Measurements from ENCODE around the gene TNFRSF1A. TPM values are rescaled to one million over a fixed set of nuclear protein-coding genes. Genes with fewer than 3 reads are reported as not detected.

The TNFRSF1A gene
- total and polyA plus RNA-seq, 9 of the 15 experiments (the other 6 are each of a cell fraction or from before 2014, with no cell fraction given) = 0.76 to 43.5 (median 30.0) TPM

GRCh38 chr12:6336079-6336888 is 5.6 kb downstream of the TNFRSF1A start (continued):
- TF ChIP-seq POLR2H (tag; IDR thresholded peaks at IDR 0.05; ENCODE audit: low read depth) (peak; percentile 68), ZNF830 (CRISPR knock-in tag; IDR thresholded peaks at IDR 0.05) (no peak), DNMT1 (IDR thresholded peaks at IDR 0.05) (no peak), ZNF24 (IDR thresholded peaks at IDR 0.05) (no peak), CTBP1 (IDR thresholded peaks at IDR 0.05; ENCODE audit: borderline replicate concordance) (peak; percentile 59), TAF9B (IDR thresholded peaks at IDR 0.05; ENCODE audit: partially characterized antibody) (peak; percentile 62), JUND (IDR thresholded peaks at IDR 0.05; ENCODE audit: borderline replicate concordance, low read depth, low read length) (peak; percentile 90), JUND (tag; IDR thresholded peaks at IDR 0.05; ENCODE audit: borderline replicate concordance, low read depth, low read length) (peak; percentile 82; the same call in 2 of the 3 replicates), SREBF2 (CRISPR knock-in tag; IDR thresholded peaks at IDR 0.05) (no peak), HDAC2 (IDR thresholded peaks at IDR 0.05) (peak; percentile 71; the same call in 1 of the 2 replicates), CBX8 (IDR thresholded peaks at IDR 0.05; ENCODE audit: borderline replicate concordance, extremely low read depth, low read depth, low read length, poor library complexity, severe bottlenecking) (no peak), MAFK (IDR thresholded peaks at IDR 0.05; ENCODE audit: low read length) (peak; percentile 98), NR2C1 (IDR thresholded peaks at IDR 0.05) (no peak), NR2C1 (tag; IDR thresholded peaks at IDR 0.05) (peak; percentile 5), E2F3 (CRISPR knock-in tag; IDR thresholded peaks at IDR 0.05) (peak; percentile 61), CXXC5 (CRISPR knock-in tag; IDR thresholded peaks at IDR 0.05) (0 out of 2 replicates have a peak, but pooled peaks have one; percentile 7), SMAD3 (CRISPR knock-in tag; conservative IDR thresholded peaks at IDR 0.05) (no peak), ZMIZ1 (IDR thresholded peaks at IDR 0.05; ENCODE audit: low read depth in 2 of 2, low read length in 2 of 2) (no peak; a peak in 1 of 4 replicates), GABPA (tag; conservative IDR thresholded peaks at IDR 0.05; ENCODE audit: low read depth) (peak; percentile 12), MECOM (CRISPR knock-in tag; IDR thresholded peaks at IDR 0.05) (no peak), HNRNPL (IDR thresholded peaks at IDR 0.05; ENCODE audit: low read depth, low read length) (no peak), ESRRA (IDR thresholded peaks at IDR 0.05; ENCODE audit: borderline replicate concordance, low read depth) (no peak)

Data from K562 (cell line).